HPDE6-E6E7 (cell line): ENCODE measurements around the gene FLT4.

ENCODE experiments used
- DNase-seq: peaks from one replicate; pipeline ENCODE4 v3.0.0; 2011; ENCODE audit warnings: missing footprints; ENCODE audit errors: extremely low spot score

FLT4 gene

GRCh38 chr5:180607861-180608571 lies 41.4 kb downstream of the FLT4 start:
- no peak for DNase-seq

GRCh38 chr5:180606215-180606785 lies 43.1 kb downstream of the FLT4 start:
- no peak for DNase-seq

- peak; percentile 49 for DNase-seq
Observed at GRCh38 chr5:180605554-180606214, 43.7 kb downstream of the FLT4 start.

GRCh38 chr5:180604271-180604670 lies 45.1 kb downstream of the FLT4 start:
- DNase-seq = no peak

- no peak for DNase-seq
Observed at GRCh38 chr5:180603076-180603594, 46.3 kb downstream of the FLT4 start.

- no peak for DNase-seq
Observed at GRCh38 chr5:180602481-180603075, 46.8 kb downstream of the FLT4 start.

GRCh38 chr5:180601591-180602480 lies 47.6 kb downstream of the FLT4 start:
- DNase-seq = no peak

GRCh38 chr5:180600554-180601041 lies 48.8 kb downstream of the FLT4 start:
- no peak for DNase-seq

GRCh38 chr5:180599981-180600553 lies 49.3 kb downstream of the FLT4 start:
- no peak for DNase-seq

- no peak for DNase-seq
Observed at GRCh38 chr5:180599590-180599914, 49.8 kb downstream of the FLT4 start.

- DNase-seq = no peak
Observed at GRCh38 chr5:180598797-180599589, 50.4 kb downstream of the FLT4 start.

GRCh38 chr5:180598316-180598701 lies 51.1 kb downstream of the FLT4 start:
- DNase-seq = no peak

- DNase-seq = no peak
Observed at GRCh38 chr5:180596668-180597231, 52.6 kb downstream of the FLT4 start.

- DNase-seq = no peak
Observed at GRCh38 chr5:180596115-180596667, 53.2 kb downstream of the FLT4 start.

GRCh38 chr5:180595381-180596114 lies 53.9 kb downstream of the FLT4 start:
- no peak for DNase-seq

- DNase-seq = no peak
Observed at GRCh38 chr5:180595046-180595379, 54.4 kb downstream of the FLT4 start.

GRCh38 chr5:180594311-180595045 lies 54.9 kb downstream of the FLT4 start:
- no peak for DNase-seq

- no peak for DNase-seq
Observed at GRCh38 chr5:180593446-180594206, 55.8 kb downstream of the FLT4 start.
